Mammary epithelial cell (primary cell): ENCODE data around the gene SH3BGRL.

Experiments
- EZH2 ChIP-seq: IDR thresholded peaks from 2 replicates; pipeline ENCODE4 v1.6.1; 2012; ENCODE audit warnings: low read length, inconsistent platforms, borderline replicate concordance
- TF ChIP-seq, protein P1 (sequence below), 2 donors: IDR thresholded peaks in 1 of 2; conservative IDR thresholded peaks in 1 of 2; 2 replicates each; pipeline ENCODE4 v1.5.1; 2011 to 2012; ENCODE audit warnings: inconsistent platforms in 2 of 2, low read length in 2 of 2, mild to moderate bottlenecking in 2 of 2, control low read depth in 1 of 2, low read depth in 1 of 2; ENCODE audit not compliant: insufficient read depth in 1 of 2; ENCODE audit errors: extremely low read depth in 1 of 2

DNA sequence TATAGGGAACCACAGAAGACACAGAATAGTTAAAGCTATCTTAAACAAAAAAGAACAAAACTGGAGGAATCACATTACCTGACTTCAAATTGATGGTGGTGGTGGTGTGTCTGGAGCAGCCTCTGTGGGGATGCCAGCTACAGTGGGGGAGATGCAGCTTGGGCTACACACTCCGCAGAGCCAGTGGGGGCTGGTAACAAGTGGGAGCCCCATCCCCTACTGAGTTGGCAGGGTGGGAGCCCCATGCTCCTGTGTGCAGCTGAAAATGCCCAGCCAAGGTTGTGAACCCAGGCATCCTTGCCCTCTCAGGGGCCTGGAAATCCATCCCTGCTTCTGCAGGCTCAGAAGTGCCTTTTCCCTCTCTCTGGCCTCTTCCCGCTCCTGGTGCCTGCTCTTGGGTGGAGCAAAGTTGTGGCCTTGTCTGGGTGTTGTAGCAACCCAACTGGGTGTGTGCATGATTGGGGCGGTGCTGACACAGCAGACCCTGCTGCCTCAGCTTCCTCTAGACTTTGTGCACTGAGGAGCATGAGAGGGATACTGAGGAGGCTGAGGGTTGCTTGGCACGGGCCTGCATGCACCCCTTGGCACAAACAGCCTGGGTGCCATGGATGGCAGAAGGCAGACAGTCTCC is 38.9 kb downstream of the SH3BGRL start:
- no peak for TF ChIP-seq EZH2
- TF ChIP-seq, protein P1, sequence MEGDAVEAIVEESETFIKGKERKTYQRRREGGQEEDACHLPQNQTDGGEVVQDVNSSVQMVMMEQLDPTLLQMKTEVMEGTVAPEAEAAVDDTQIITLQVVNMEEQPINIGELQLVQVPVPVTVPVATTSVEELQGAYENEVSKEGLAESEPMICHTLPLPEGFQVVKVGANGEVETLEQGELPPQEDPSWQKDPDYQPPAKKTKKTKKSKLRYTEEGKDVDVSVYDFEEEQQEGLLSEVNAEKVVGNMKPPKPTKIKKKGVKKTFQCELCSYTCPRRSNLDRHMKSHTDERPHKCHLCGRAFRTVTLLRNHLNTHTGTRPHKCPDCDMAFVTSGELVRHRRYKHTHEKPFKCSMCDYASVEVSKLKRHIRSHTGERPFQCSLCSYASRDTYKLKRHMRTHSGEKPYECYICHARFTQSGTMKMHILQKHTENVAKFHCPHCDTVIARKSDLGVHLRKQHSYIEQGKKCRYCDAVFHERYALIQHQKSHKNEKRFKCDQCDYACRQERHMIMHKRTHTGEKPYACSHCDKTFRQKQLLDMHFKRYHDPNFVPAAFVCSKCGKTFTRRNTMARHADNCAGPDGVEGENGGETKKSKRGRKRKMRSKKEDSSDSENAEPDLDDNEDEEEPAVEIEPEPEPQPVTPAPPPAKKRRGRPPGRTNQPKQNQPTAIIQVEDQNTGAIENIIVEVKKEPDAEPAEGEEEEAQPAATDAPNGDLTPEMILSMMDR (conservative IDR thresholded peaks at IDR 0.05 in 1 of 2, IDR thresholded peaks at IDR 0.05 in 1 of 2; ENCODE audit: extremely low read depth in 1 of 2, insufficient read depth in 1 of 2, low read depth in 1 of 2, low read length in 2 of 2): no peak
